MM.1S (cell line): Measurements from ENCODE around the gene PTGR3.

Experiments used
- EZH2 ChIP-seq: fragments of 300-600 bp; sonication (generic); optimal IDR thresholded peaks from 2 replicates; pipeline ENCODE3; 2017; ENCODE audit warnings: low read depth, mild to moderate bottlenecking, antibody characterized with exemption, low read length, mixed read lengths
- TF ChIP-seq, protein P1 (sequence below): fragments of 300-600 bp; sonication (generic); IDR thresholded peaks from 2 replicates; pipeline ENCODE4 v1.5.1; 2016; ENCODE audit warnings: antibody characterized with exemption, low read length, mixed read lengths

DNA sequence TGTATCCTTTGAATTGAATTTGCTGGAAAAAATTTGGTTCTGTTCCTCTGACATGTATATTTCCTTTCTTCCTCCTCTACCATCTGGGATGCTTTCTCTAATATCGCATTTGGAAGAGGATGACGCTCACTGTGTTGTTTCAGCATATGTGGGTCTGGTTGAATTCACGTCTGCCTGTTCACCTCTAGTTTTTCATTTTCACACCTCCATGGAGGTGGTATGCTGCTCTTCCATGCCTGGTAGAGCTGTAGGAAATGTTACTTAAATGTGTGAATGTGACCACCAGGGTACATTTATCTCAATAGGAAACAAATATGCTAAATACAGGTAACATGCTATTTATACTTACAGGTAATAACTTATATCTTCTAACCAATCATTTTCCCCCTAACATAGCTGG, 46.2 kb upstream of the PTGR3 start:
- TF ChIP-seq, protein P1, sequence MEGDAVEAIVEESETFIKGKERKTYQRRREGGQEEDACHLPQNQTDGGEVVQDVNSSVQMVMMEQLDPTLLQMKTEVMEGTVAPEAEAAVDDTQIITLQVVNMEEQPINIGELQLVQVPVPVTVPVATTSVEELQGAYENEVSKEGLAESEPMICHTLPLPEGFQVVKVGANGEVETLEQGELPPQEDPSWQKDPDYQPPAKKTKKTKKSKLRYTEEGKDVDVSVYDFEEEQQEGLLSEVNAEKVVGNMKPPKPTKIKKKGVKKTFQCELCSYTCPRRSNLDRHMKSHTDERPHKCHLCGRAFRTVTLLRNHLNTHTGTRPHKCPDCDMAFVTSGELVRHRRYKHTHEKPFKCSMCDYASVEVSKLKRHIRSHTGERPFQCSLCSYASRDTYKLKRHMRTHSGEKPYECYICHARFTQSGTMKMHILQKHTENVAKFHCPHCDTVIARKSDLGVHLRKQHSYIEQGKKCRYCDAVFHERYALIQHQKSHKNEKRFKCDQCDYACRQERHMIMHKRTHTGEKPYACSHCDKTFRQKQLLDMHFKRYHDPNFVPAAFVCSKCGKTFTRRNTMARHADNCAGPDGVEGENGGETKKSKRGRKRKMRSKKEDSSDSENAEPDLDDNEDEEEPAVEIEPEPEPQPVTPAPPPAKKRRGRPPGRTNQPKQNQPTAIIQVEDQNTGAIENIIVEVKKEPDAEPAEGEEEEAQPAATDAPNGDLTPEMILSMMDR, result no peak
- no peak for TF ChIP-seq EZH2
